Measurements from ENCODE around the gene CLASP1. TPM values are rescaled to one million over a fixed set of nuclear protein-coding genes. Genes with fewer than 3 reads are reported as not detected.
"Not testable (repeated sequence)": the region's sequence is repeated elsewhere in the genome, so short reads cannot be mapped to it uniquely, and the experiment has no call there.

CLASP1 gene
- total and polyA plus RNA-seq, 8 donors = 5.7 to 188 (median 20.8) TPM

DNA sequence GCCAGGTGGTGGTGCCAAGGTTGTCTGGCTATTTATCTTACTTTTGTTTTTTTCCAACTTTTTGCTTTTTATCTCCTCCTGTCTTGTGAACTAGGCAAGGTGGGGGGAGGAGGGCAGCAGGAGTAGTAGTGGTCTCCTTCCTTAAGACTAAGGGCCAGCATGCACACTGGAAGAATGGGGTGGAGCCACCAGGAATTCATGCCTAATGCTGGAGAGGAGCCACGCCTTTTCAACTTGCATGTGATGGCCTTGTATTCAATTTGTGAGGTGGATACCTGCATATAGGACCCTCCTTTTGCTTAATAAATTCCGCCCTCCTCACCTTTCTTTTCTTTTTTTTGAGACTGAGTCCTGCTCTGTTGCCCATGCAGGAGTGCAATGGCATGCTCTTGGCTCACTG, 37.6 kb upstream of the CLASP1 start:
- no peak for DNase-seq
- no peaks in the 10 kb centered on the region for H3K27me3 ChIP-seq
- WGBS, 5 donors = 87 to 98% (median 91%) methylated on average over 2 of the region's 2 CpGs
- H3K4me1 ChIP-seq = peaks cover 0 to 10% (median 4%) of the 10 kb centered on the region in 4 donors
- H3K36me3 ChIP-seq = no peaks in the 10 kb centered on the region
- H3K4me3 ChIP-seq = no peak overlapping the region
- H3K9me3 ChIP-seq = peaks cover 17 to 21% (median 19%) of the 10 kb centered on the region in 4 donors
- TF ChIP-seq POLR2AphosphoS5 (IDR thresholded peaks at IDR 0.05) (no peak), EP300 (IDR thresholded peaks at IDR 0.05) (no peak), POLR2A (IDR thresholded peaks at IDR 0.05) (no peak)
- TF ChIP-seq, protein P1, sequence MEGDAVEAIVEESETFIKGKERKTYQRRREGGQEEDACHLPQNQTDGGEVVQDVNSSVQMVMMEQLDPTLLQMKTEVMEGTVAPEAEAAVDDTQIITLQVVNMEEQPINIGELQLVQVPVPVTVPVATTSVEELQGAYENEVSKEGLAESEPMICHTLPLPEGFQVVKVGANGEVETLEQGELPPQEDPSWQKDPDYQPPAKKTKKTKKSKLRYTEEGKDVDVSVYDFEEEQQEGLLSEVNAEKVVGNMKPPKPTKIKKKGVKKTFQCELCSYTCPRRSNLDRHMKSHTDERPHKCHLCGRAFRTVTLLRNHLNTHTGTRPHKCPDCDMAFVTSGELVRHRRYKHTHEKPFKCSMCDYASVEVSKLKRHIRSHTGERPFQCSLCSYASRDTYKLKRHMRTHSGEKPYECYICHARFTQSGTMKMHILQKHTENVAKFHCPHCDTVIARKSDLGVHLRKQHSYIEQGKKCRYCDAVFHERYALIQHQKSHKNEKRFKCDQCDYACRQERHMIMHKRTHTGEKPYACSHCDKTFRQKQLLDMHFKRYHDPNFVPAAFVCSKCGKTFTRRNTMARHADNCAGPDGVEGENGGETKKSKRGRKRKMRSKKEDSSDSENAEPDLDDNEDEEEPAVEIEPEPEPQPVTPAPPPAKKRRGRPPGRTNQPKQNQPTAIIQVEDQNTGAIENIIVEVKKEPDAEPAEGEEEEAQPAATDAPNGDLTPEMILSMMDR (IDR thresholded peaks at IDR 0.05) = no peak
- intact Hi-C loops (cut with DNase I; ENCODE audit: low total_unique reads) = no loop called here
- no peak overlapping the region for H3K27ac ChIP-seq

DNA sequence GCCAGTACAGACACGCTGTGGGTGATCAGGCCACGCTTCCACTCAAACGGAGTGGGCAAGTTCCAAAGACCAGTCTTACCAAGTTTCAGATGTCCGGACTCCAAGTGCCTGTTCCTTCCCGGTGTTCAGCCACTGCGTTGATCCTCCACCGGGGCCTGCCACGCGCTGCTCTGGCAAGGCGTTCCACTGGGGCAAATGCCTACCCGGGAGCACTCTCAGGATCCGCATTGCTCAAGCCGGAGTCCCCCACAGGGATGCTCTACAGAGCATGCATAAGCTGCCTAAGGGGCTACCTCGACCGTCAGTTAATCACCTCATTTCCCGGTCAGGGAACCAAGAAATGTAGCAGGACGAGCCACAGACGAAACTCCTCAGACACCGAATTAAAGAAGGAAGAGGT, 37.0 kb upstream of the CLASP1 start:
- WGBS, 5 donors = 82 to 91% (median 89%) methylated on average over 19 of the region's 19 CpGs
- peaks cover 19 to 28% (median 24%) of the 10 kb centered on the region in 4 donors for H3K9me3 ChIP-seq
- H3K27me3 ChIP-seq = no peaks in the 10 kb centered on the region
- H3K4me1 ChIP-seq = peaks cover 0 to 10% (median 4%) of the 10 kb centered on the region in 4 donors
- intact Hi-C loops (cut with DNase I; ENCODE audit: low total_unique reads) = no loop called here
- H3K27ac ChIP-seq = no peak overlapping the region
- no peaks in the 10 kb centered on the region for H3K36me3 ChIP-seq
- no peak for DNase-seq
- TF ChIP-seq POLR2A (IDR thresholded peaks at IDR 0.05) (no peak), EP300 (IDR thresholded peaks at IDR 0.05) (no peak), POLR2AphosphoS5 (IDR thresholded peaks at IDR 0.05) (no peak)
- TF ChIP-seq, protein P1 (IDR thresholded peaks at IDR 0.05) = no peak
- no peak overlapping the region for H3K4me3 ChIP-seq

DNA sequence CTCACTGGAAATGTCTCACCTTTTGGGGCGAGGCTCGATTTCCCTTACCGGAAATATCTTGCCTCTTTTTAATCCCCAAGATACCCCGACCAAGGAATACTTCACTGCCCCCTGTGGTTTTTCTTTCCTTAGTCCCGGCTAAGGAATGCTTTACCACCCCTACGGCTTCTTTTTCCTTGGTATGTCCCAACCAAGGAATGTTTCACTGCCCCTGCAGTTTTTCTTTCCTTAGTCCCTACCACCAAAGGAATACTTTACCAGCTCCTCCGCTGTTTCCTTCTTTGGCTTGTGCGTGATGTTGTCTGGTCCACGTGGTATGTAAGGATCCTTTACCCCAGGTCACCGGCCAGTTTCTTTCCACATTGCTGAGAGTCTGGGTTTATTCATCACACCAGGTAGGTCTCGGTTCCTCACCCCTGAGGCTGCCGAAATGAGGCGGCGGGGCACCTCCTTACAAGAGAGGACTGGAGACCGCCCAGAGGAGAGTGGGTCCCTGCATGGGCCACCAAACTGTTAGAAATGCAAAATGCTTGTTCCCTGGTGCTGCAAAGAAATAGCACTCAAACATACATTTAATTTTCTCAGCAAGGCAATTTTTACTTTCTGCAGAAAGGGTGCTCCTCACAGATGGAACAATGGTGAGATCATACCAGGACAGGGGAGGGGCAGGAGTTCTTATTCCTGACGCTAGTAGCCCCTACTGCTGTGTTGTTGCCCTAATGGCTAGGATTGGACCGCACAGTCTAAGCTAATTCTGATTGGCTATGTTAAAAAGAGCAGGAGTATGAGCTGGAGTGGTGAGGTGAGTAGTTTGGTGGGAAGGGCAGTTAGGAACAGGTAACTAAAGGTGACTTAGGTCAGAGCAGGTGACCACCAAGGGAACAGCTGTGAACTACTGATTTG, 33.4 kb upstream of the CLASP1 start:
- no peaks in the 10 kb centered on the region for H3K36me3 ChIP-seq
- H3K4me3 ChIP-seq = no peak overlapping the region
- no peak for DNase-seq
- peaks cover 19 to 35% (median 33%) of the 10 kb centered on the region in 4 donors for H3K9me3 ChIP-seq
- no peaks in the 10 kb centered on the region for H3K27me3 ChIP-seq
- intact Hi-C loops (cut with DNase I; ENCODE audit: low total_unique reads) = no loop called here
- no peak for TF ChIP-seq POLR2AphosphoS5 (IDR thresholded peaks at IDR 0.05)
- TF ChIP-seq EP300 (IDR thresholded peaks at IDR 0.05) = no peak
- no peak for TF ChIP-seq POLR2A (IDR thresholded peaks at IDR 0.05)
- TF ChIP-seq, protein P1 (IDR thresholded peaks at IDR 0.05) = no peak
- no peaks in the 10 kb centered on the region for H3K4me1 ChIP-seq
- 90 to 94% (median 92%) methylated on average over 17 of the region's 17 CpGs for WGBS, 5 donors
- no peak overlapping the region for H3K27ac ChIP-seq

DNA sequence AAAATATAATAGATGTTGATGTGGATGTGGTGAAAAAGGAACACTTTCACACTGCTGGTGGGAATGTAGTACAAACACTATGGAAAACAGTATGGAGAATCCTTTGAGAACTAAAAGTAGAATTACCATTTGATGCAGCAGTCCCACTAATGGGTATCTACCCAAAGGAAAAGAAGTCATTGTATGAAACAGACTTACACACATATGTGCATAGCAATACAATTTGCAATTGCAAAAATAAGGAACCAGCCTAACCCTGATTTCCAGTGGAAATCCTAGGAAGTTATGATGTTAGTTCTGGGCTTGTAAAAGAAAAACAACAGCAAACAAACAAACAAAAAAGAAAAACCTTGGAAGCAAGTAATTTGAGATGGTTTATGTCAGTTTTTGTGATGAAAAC, 28.6 kb upstream of the CLASP1 start:
- Histone ChIP-seq H3K27ac (no peak overlapping the region), H3K9me3 (peaks cover 10 to 57% (median 38%) of the 10 kb centered on the region in 4 donors), H3K4me3 (no peak overlapping the region), H3K36me3 (no peaks in the 10 kb centered on the region), H3K4me1 (no peaks in the 10 kb centered on the region), H3K27me3 (no peaks in the 10 kb centered on the region)
- DNase-seq = no peak
- intact Hi-C loops (cut with DNase I; ENCODE audit: low total_unique reads) = no loop called here
- TF ChIP-seq POLR2AphosphoS5 (IDR thresholded peaks at IDR 0.05) = no peak
- TF ChIP-seq, protein P1 (IDR thresholded peaks at IDR 0.05) = no peak
- no peak for TF ChIP-seq POLR2A (IDR thresholded peaks at IDR 0.05)
- no peak for TF ChIP-seq EP300 (IDR thresholded peaks at IDR 0.05)

DNA sequence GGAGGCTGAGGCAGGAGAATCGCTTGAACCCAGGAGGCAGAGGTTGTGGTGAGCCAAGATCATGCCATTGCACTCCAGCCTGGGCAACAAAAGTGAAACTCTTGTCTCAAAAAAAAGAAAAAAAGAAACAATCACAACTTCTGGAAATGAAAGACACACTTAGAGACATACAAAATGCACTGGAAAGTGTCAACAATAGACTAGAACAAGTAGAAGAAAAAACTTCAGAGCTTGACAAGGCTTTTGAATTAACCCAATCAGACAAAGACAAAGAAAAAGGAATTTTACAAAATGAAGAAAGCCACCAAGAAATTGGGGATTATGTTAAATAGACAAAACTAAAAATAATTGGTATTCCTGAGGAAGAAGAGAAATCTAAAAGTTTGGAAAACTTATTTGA, 22.4 kb upstream of the CLASP1 start:
- H3K27ac ChIP-seq; intact Hi-C loops (cut with DNase I; ENCODE audit: low total_unique reads); H3K4me3 ChIP-seq; H3K27me3 ChIP-seq; DNase-seq; H3K4me1 ChIP-seq; H3K36me3 ChIP-seq: not testable (repeated sequence)
- H3K9me3 ChIP-seq = peaks cover 0 to 39% (median 21%) of the 10 kb centered on the region in 4 donors
- 88 to 100% (median 94%) methylated on average over 1 of the region's 1 CpG for WGBS, 5 donors

Measured in stomach (tissue), 9 donors.